SK-MEL-5 (cell line): ENCODE measurements around the gene LRRC37A3. TPM values are rescaled to one million over a fixed set of nuclear protein-coding genes. Genes with fewer than 3 reads are reported as not detected.
"Not testable (repeated sequence)": the region's sequence is repeated elsewhere in the genome, so short reads cannot be mapped to it uniquely, and the experiment has no call there.

Source experiments
- DNase-seq: peaks from one replicate; pipeline ENCODE4 v3.0.0-alpha.2; 2016; ENCODE audit warnings: low read depth, low spot score
- in situ Hi-C: cut with HindIII; loops from 2 replicates; pipeline ENCODE4 v1.10.0; 2016; ENCODE audit warnings: low sequenced_read_pairs, high pct_unique_total_duplicates, low pct_unique_long_range_greater_than_20kb
- polyA plus RNA-seq, 2 experiments: library from polyadenylated mRNA; depleted of rRNA; stranded (reverse); fragments of >200 nt; gene quantifications; 2 replicates each; pipeline ENCODE4 v1.2.3, GENCODE V29; 2015
- total RNA-seq: library from RNA; depleted of rRNA; stranded (reverse); fragments of >200 nt; shearing (Covaris generic); gene quantifications from 2 replicates; pipeline ENCODE4 v1.2.3, GENCODE V29; 2014; rRNA removed

LRRC37A3 gene
- total RNA-seq, result 3.0 and 4.2 TPM in 2 replicates
- 0.65 and 1.0 TPM in 2 replicates for polyA plus RNA-seq (2015; cell fraction: cytosol; rRNA removed)
- 7.7 and 10.0 TPM in 2 replicates for polyA plus RNA-seq (2015; cell fraction: nucleus; rRNA removed)

- peak; percentile 98 for DNase-seq
- in situ Hi-C loops, result not testable (repeated sequence)
Observed at GRCh38 chr17:64919289-64920025, at the start of gene LRRC37A3. LRRC37A3 (minus strand) TSS chr17:64919478; CDS start chr17:64897257, 22,221 bp downstream.

- in situ Hi-C loops, result not testable (repeated sequence)
- DNase-seq, result peak; percentile 68
Observed at GRCh38 chr17:64965873-64966287, 46.6 kb upstream of the LRRC37A3 start.

- DNase-seq, result not testable (repeated sequence)
Observed at GRCh38 chr17:64965256-64965872, 46.1 kb upstream of the LRRC37A3 start.

GRCh38 chr17:64964796-64965195, 45.5 kb upstream of the LRRC37A3 start:
- no peak for DNase-seq
- in situ Hi-C loops, result no loop called here

More at GRCh38 chr17:64965256-64965872, 46.1 kb upstream of the LRRC37A3 start:
- in situ Hi-C loops, result not testable (repeated sequence)

- peak; percentile 43 for DNase-seq
- in situ Hi-C loops, result not testable (repeated sequence)
Observed at GRCh38 chr17:64963814-64964213, 44.5 kb upstream of the LRRC37A3 start.

- in situ Hi-C loops, result not testable (repeated sequence)
- DNase-seq, result peak; percentile 85
Observed at GRCh38 chr17:64961563-64962378, 42.5 kb upstream of the LRRC37A3 start.

- no peak for DNase-seq
- in situ Hi-C loops, result no loop called here
Observed at GRCh38 chr17:64951877-64952276, 32.6 kb upstream of the LRRC37A3 start.

GRCh38 chr17:64950871-64951270, 31.6 kb upstream of the LRRC37A3 start:
- in situ Hi-C loops, result no loop called here
- DNase-seq, result no peak

- no peak for DNase-seq
- in situ Hi-C loops, result no loop called here
Observed at GRCh38 chr17:64947152-64947551, 27.9 kb upstream of the LRRC37A3 start.

GRCh38 chr17:64941761-64942160, 22.5 kb upstream of the LRRC37A3 start:
- in situ Hi-C loops, result no loop called here

GRCh38 chr17:64941045-64941444, 21.8 kb upstream of the LRRC37A3 start:
- DNase-seq, result no peak
- in situ Hi-C loops, result no loop called here

More at GRCh38 chr17:64941761-64942160, 22.5 kb upstream of the LRRC37A3 start:
- DNase-seq, result no peak

GRCh38 chr17:64940055-64940454, 20.8 kb upstream of the LRRC37A3 start:
- in situ Hi-C loops, result no loop called here

GRCh38 chr17:64938925-64939474, 19.7 kb upstream of the LRRC37A3 start:
- in situ Hi-C loops, result no loop called here
- peak; percentile 80 for DNase-seq

More at GRCh38 chr17:64940055-64940454, 20.8 kb upstream of the LRRC37A3 start:
- DNase-seq, result no peak

- no peak for DNase-seq
- in situ Hi-C loops, result no loop called here
Observed at GRCh38 chr17:64938290-64938689, 19.0 kb upstream of the LRRC37A3 start.

GRCh38 chr17:64936117-64936516, 16.8 kb upstream of the LRRC37A3 start:
- DNase-seq, result no peak
- in situ Hi-C loops, result no loop called here

GRCh38 chr17:64934284-64934778, 15.1 kb upstream of the LRRC37A3 start:
- DNase-seq, in situ Hi-C loops: not testable (repeated sequence)

GRCh38 chr17:64932850-64933249, 13.6 kb upstream of the LRRC37A3 start:
- DNase-seq, in situ Hi-C loops: not testable (repeated sequence)
